ENCODE data around the gene TLE3.
"Not testable (repeated sequence)": the region's sequence is repeated elsewhere in the genome, so short reads cannot be mapped to it uniquely, and the experiment has no call there.

TLE3 gene

GRCh38 chr15:70127288-70127746 is 29.6 kb upstream of the TLE3 start:
- no peak for DNase-seq (ENCODE audit: extremely low read depth in 1 of 2, low read depth in 1 of 2)

- DNase-seq (ENCODE audit: extremely low read depth in 1 of 2, low read depth in 1 of 2): no peak
Measured at GRCh38 chr15:70126362-70126761, 28.6 kb upstream of the TLE3 start.

GRCh38 chr15:70125605-70126004 is 27.9 kb upstream of the TLE3 start:
- DNase-seq (ENCODE audit: extremely low read depth in 1 of 2, low read depth in 1 of 2): no peak

GRCh38 chr15:70121624-70122302 is 24.0 kb upstream of the TLE3 start:
- no peak for DNase-seq (ENCODE audit: extremely low read depth in 1 of 2, low read depth in 1 of 2)

GRCh38 chr15:70120958-70121623 is 23.4 kb upstream of the TLE3 start:
- DNase-seq (ENCODE audit: extremely low read depth in 1 of 2, low read depth in 1 of 2): no peak

- DNase-seq (ENCODE audit: extremely low read depth in 1 of 2, low read depth in 1 of 2): no peak
Measured at GRCh38 chr15:70119911-70120508, 22.3 kb upstream of the TLE3 start.

GRCh38 chr15:70118599-70118998 is 20.9 kb upstream of the TLE3 start:
- no peak for DNase-seq (ENCODE audit: extremely low read depth in 1 of 2, low read depth in 1 of 2)

GRCh38 chr15:70116317-70116716 is 18.6 kb upstream of the TLE3 start:
- DNase-seq (ENCODE audit: extremely low read depth in 1 of 2, low read depth in 1 of 2): no peak

GRCh38 chr15:70114221-70114620 is 16.5 kb upstream of the TLE3 start:
- no peak for DNase-seq (ENCODE audit: extremely low read depth in 1 of 2, low read depth in 1 of 2)

GRCh38 chr15:70113304-70113700 is 15.6 kb upstream of the TLE3 start:
- DNase-seq (ENCODE audit: extremely low read depth in 1 of 2, low read depth in 1 of 2): no peak

GRCh38 chr15:70112572-70113303 is 15.0 kb upstream of the TLE3 start:
- not testable (repeated sequence) for DNase-seq (ENCODE audit: extremely low read depth in 1 of 2, low read depth in 1 of 2)

- DNase-seq (ENCODE audit: extremely low read depth in 1 of 2, low read depth in 1 of 2): no peak
Measured at GRCh38 chr15:70112074-70112395, 14.3 kb upstream of the TLE3 start.

- no peak for DNase-seq (ENCODE audit: extremely low read depth in 1 of 2, low read depth in 1 of 2)
Measured at GRCh38 chr15:70111203-70112073, 13.7 kb upstream of the TLE3 start.

GRCh38 chr15:70109978-70110377 is 12.3 kb upstream of the TLE3 start:
- no peak for DNase-seq (ENCODE audit: extremely low read depth in 1 of 2, low read depth in 1 of 2)

GRCh38 chr15:70109531-70109930 is 11.8 kb upstream of the TLE3 start:
- DNase-seq (ENCODE audit: extremely low read depth in 1 of 2, low read depth in 1 of 2): no peak

GRCh38 chr15:70103880-70104626 is 6.3 kb upstream of the TLE3 start:
- DNase-seq (ENCODE audit: extremely low read depth in 1 of 2, low read depth in 1 of 2): no peak

- no peak for DNase-seq (ENCODE audit: extremely low read depth in 1 of 2, low read depth in 1 of 2)
Measured at GRCh38 chr15:70102827-70103226, 5.1 kb upstream of the TLE3 start.

- no peak for DNase-seq (ENCODE audit: extremely low read depth in 1 of 2, low read depth in 1 of 2)
Measured at GRCh38 chr15:70101459-70102113, 3.9 kb upstream of the TLE3 start.
